CD14-positive monocyte (primary cell): ENCODE measurements around the gene RNF126. TPM values are rescaled to one million over a fixed set of nuclear protein-coding genes. Genes with fewer than 3 reads are reported as not detected.

Source experiments
- DNase-seq, 3 donors: peaks; one replicate each; pipeline ENCODE4 v3.0.0-alpha.2; 2011 to 2022
- H2AFZ ChIP-seq: 2 replicates; pipeline ENCODE4 v1.6.0; 2012; ENCODE audit warnings: mild to moderate bottlenecking, low read depth, low read length, inconsistent platforms; ENCODE audit not compliant: insufficient read depth, poor library complexity, severe bottlenecking
- H3K27ac ChIP-seq, 2 donors: 1 replicate in 1 of 2; 2 replicates in 1 of 2; pipeline ENCODE4 v1.5.1; 2012 to 2013; ENCODE audit warnings: low read length in 2 of 2, control low read depth in 1 of 2, inconsistent platforms in 1 of 2, low read depth in 1 of 2, mild to moderate bottlenecking in 1 of 2
- H3K27me3 ChIP-seq, 2 donors: one replicate each; pipeline versions ENCODE4 v1.6.0 to v1.6.1; 2011 to 2013; ENCODE audit warnings: low read length in 2 of 2; ENCODE audit not compliant: control insufficient read depth in 2 of 2, insufficient read depth in 2 of 2
- H3K36me3 ChIP-seq, 2 donors: replicated peaks in 1 of 2; 1 replicate in 1 of 2; 2 replicates in 1 of 2; pipeline versions ENCODE4 v1.5.1 to v1.6.1; 2012 to 2013; ENCODE audit warnings: low read length in 2 of 2, control low read depth in 1 of 2, inconsistent platforms in 1 of 2, mild to moderate bottlenecking in 1 of 2; ENCODE audit not compliant: insufficient read depth in 2 of 2, control insufficient read depth in 1 of 2
- H3K4me1 ChIP-seq, 2 donors: 1 replicate in 1 of 2; 2 replicates in 1 of 2; pipeline versions ENCODE4 v1.5.1 to v1.6.1; 2012 to 2013; ENCODE audit warnings: low read length in 2 of 2, control low read depth in 1 of 2, inconsistent platforms in 1 of 2, mild to moderate bottlenecking in 1 of 2, moderate library complexity in 1 of 2; ENCODE audit not compliant: insufficient read depth in 2 of 2, control insufficient read depth in 1 of 2
- H3K4me2 ChIP-seq: replicated peaks from 2 replicates; pipeline ENCODE3; 2012; ENCODE audit warnings: low read length, moderate library complexity, mild to moderate bottlenecking; ENCODE audit not compliant: poor library complexity, severe bottlenecking; ENCODE audit errors: extremely low read depth
- H3K4me3 ChIP-seq, 3 experiments: fragments of 200-600 bp in 1 of 3; sonication (generic) in 1 of 3; replicated peaks in 1 of 3; 1 replicate in 2 of 3; 2 replicates in 1 of 3; pipeline ENCODE4 v1.5.1; 2011 to 2013; ENCODE audit warnings: low read length in 3 of 3, mild to moderate bottlenecking in 3 of 3, control low read depth in 2 of 3, low read depth in 2 of 3, inconsistent platforms in 1 of 3, moderate library complexity in 1 of 3
- H3K79me2 ChIP-seq: 2 replicates; pipeline ENCODE4 v1.6.0; 2012; ENCODE audit warnings: mild to moderate bottlenecking, control low read depth, inconsistent platforms, low read length, moderate library complexity; ENCODE audit not compliant: insufficient read depth
- H3K9ac ChIP-seq: 2 replicates; pipeline ENCODE4 v1.6.0; 2017; ENCODE audit warnings: low read length, mild to moderate bottlenecking; ENCODE audit not compliant: insufficient read depth, poor library complexity, severe bottlenecking
- H3K9me3 ChIP-seq, 2 donors: replicated peaks in 1 of 2; 1 replicate in 1 of 2; 2 replicates in 1 of 2; pipeline versions ENCODE4 v1.5.1 to v1.6.1; 2012 to 2013; ENCODE audit warnings: low read length in 2 of 2, control low read depth in 1 of 2; ENCODE audit not compliant: control insufficient read depth in 1 of 2, insufficient read depth in 1 of 2
- H4K20me1 ChIP-seq: 2 replicates; pipeline ENCODE4 v1.6.0; 2012; ENCODE audit warnings: mild to moderate bottlenecking, low read length, control low read depth, moderate library complexity; ENCODE audit not compliant: insufficient read depth
- H3K27ac Mint-ChIP-seq, 7 donors: one replicate each; pipeline ENCODE4 v1.8.0; 2020; ENCODE audit warnings: mild to moderate bottlenecking in 7 of 7, mixed read lengths in 7 of 7, moderate library complexity in 6 of 7, inconsistent platforms in 2 of 7
- H3K27me3 Mint-ChIP-seq, 3 donors: one replicate each; pipeline ENCODE4 v1.8.0; 2021 to 2022; ENCODE audit warnings: low read depth in 3 of 3, mild to moderate bottlenecking in 3 of 3, mixed read lengths in 3 of 3, moderate library complexity in 3 of 3, inconsistent platforms in 1 of 3
- H3K36me3 Mint-ChIP-seq, 2 donors: one replicate each; pipeline ENCODE4 v1.8.0; 2020; ENCODE audit warnings: mixed read lengths in 2 of 2, inconsistent platforms in 1 of 2, mild to moderate bottlenecking in 1 of 2
- H3K4me1 Mint-ChIP-seq: one replicate; pipeline ENCODE4 v1.8.0; 2020; ENCODE audit warnings: mild to moderate bottlenecking, mixed read lengths
- H3K4me3 Mint-ChIP-seq, 2 donors: one replicate each; pipeline ENCODE4 v1.8.0; 2020; ENCODE audit warnings: mild to moderate bottlenecking in 2 of 2, mixed read lengths in 2 of 2, moderate library complexity in 1 of 2
- H3K9me3 Mint-ChIP-seq, 7 donors: one replicate each; pipeline ENCODE4 v1.8.0; 2020 to 2022; ENCODE audit warnings: mixed read lengths in 7 of 7, mild to moderate bottlenecking in 6 of 7, moderate library complexity in 6 of 7, inconsistent platforms in 2 of 7
- CTCF ChIP-seq: fragments of 200-600 bp; IDR thresholded peaks from one replicate; pipeline ENCODE4 v1.8.0; 2022; ENCODE audit warnings: antibody characterized with exemption, mild to moderate bottlenecking
- WGBS: methylation state at CpG from one replicate; pipeline ENCODE4 v1.1.5; 2013; ENCODE audit warnings: missing lambda C conversion rate; ENCODE audit not compliant: insufficient coverage; 5-methylcytosine and 5-hydroxymethylcytosine counted together
- intact Hi-C, 2 donors: fragments of 100-400 bp; cut with micrococcal nuclease; formaldehyde crosslinking; loops; one replicate each; pipeline versions ENCODE4 v1.15.0 to v1.15.1; 2023
- polyA plus RNA-seq, 3 donors: library from polyadenylated mRNA; depleted of rRNA in 1 of 3; unstranded in 2 of 3; stranded (reverse) in 1 of 3; fragments of 300-500 nt in 2 of 3; fragments of >200 nt in 1 of 3; fragmentation: Illumina TruSeq in 2 of 3; gene quantifications; 1 replicate in 2 of 3; 2 replicates in 1 of 3; pipeline ENCODE4 v1.2.3, GENCODE V29; 2012 to 2021

The RNF126 gene
- polyA plus RNA-seq, 3 donors, result 29.1 to 51.6 (median 31.6) TPM

- Mint-ChIP-seq H3K27ac (peak overlapping the region in 2 of 7 donors; percentile 14 to 73), H3K36me3 (peaks cover 17 to 39% of the 10 kb centered on the region in 2 donors), H3K27me3 (peaks cover 4 to 8% (median 5%) of the 10 kb centered on the region in 3 donors), H3K4me1 (no peaks in the 10 kb centered on the region), H3K4me3 (no peak overlapping the region), H3K9me3 (peaks cover 0 to 5% (median 0%) of the 10 kb centered on the region in 7 donors)
- no peak overlapping the region for H3K4me3 ChIP-seq
- peaks cover 43 to 47% of the 10 kb centered on the region in 2 donors for H3K36me3 ChIP-seq
- no peak for DNase-seq
- H3K79me2 ChIP-seq, result no peaks in the 10 kb centered on the region
- H3K27ac ChIP-seq, result no peak overlapping the region
- no peak overlapping the region for H3K9ac ChIP-seq
- peaks cover 52% of the 10 kb centered on the region for H4K20me1 ChIP-seq
- intact Hi-C loops, result no loop called here
- H3K27me3 ChIP-seq, result peaks cover 0 to 4% of the 10 kb centered on the region in 2 donors
- no peak overlapping the region for H3K4me2 ChIP-seq
- H3K9me3 ChIP-seq, result no peaks in the 10 kb centered on the region
- no peak overlapping the region for H2AFZ ChIP-seq
- no peak for TF ChIP-seq CTCF
- 85% methylated on average over 9 of the region's 14 CpGs for WGBS
- peaks cover 0 to 5% of the 10 kb centered on the region in 2 donors for H3K4me1 ChIP-seq
These were observed 18.2 kb downstream of the RNF126 start for GRCh38 chr19:644789-645188.

GRCh38 chr19:644363-644762, 18.7 kb downstream of the RNF126 start:
- intact Hi-C loops, result no loop called here
- H3K4me1 Mint-ChIP-seq, result peaks cover 1% of the 10 kb centered on the region

More at GRCh38 chr19:644363-644762, 18.7 kb downstream of the RNF126 start:
- H3K9ac ChIP-seq, result no peak overlapping the region
- no peak overlapping the region for H2AFZ ChIP-seq
- Mint-ChIP-seq H3K27me3 (peaks cover 6 to 10% (median 6%) of the 10 kb centered on the region in 3 donors), H3K36me3 (peaks cover 16 to 38% of the 10 kb centered on the region in 2 donors), H3K27ac (no peak overlapping the region), H3K9me3 (peaks cover 0 to 7% (median 2%) of the 10 kb centered on the region in 7 donors), H3K4me3 (no peak overlapping the region)
- peaks cover 1 to 7% of the 10 kb centered on the region in 2 donors for H3K4me1 ChIP-seq
- H3K9me3 ChIP-seq, result no peaks in the 10 kb centered on the region
- H3K36me3 ChIP-seq, result peaks cover 39 to 42% of the 10 kb centered on the region in 2 donors
- peaks cover 48% of the 10 kb centered on the region for H4K20me1 ChIP-seq
- peaks cover 0 to 5% of the 10 kb centered on the region in 2 donors for H3K27me3 ChIP-seq
- no peaks in the 10 kb centered on the region for H3K79me2 ChIP-seq
- TF ChIP-seq CTCF, result no peak
- 92% methylated on average over 20 of the region's 28 CpGs for WGBS
- DNase-seq, result no peak
- H3K27ac ChIP-seq, result no peak overlapping the region
- H3K4me2 ChIP-seq, result no peak overlapping the region
- no peak overlapping the region for H3K4me3 ChIP-seq
